ENCODE results near the gene CWC22.

The CWC22 gene

GRCh38 chr2:179910735-179911113 lies 96.4 kb downstream of the CWC22 start:
- Mint-ChIP-seq H3K27ac (no peak overlapping the region), H3K36me3 (no peaks in the 10 kb centered on the region), H3K4me3 (no peak overlapping the region), H3K4me1 (no peaks in the 10 kb centered on the region), H3K9me3 (no peaks in the 10 kb centered on the region)
- no peak for DNase-seq (ENCODE audit: low spot score in 2 of 2)
- no peak for ATAC-seq

GRCh38 chr2:179909845-179910734 lies 97.0 kb downstream of the CWC22 start:
- Mint-ChIP-seq H3K9me3 (no peaks in the 10 kb centered on the region), H3K4me3 (no peak overlapping the region), H3K36me3 (no peaks in the 10 kb centered on the region), H3K27ac (no peak overlapping the region), H3K4me1 (no peaks in the 10 kb centered on the region)
- ATAC-seq, result no peak
- DNase-seq (ENCODE audit: low spot score in 2 of 2), result no peak

- no peak overlapping the region for H3K4me3 Mint-ChIP-seq
- H3K36me3 Mint-ChIP-seq, result no peaks in the 10 kb centered on the region
- H3K27ac Mint-ChIP-seq, result no peak overlapping the region
- DNase-seq (ENCODE audit: low spot score in 2 of 2), result no peak
- H3K4me1 Mint-ChIP-seq, result no peaks in the 10 kb centered on the region
- peaks cover 3% of the 10 kb centered on the region for H3K9me3 Mint-ChIP-seq
- no peak for ATAC-seq
These were observed 106.4 kb downstream of the CWC22 start for GRCh38 chr2:179900655-179901054.

- no peak for ATAC-seq
- no peaks in the 10 kb centered on the region for H3K36me3 Mint-ChIP-seq
- H3K4me3 Mint-ChIP-seq, result no peak overlapping the region
- H3K27ac Mint-ChIP-seq, result no peak overlapping the region
- no peak for DNase-seq (ENCODE audit: low spot score in 2 of 2)
- peaks cover 3% of the 10 kb centered on the region for H3K9me3 Mint-ChIP-seq
- no peaks in the 10 kb centered on the region for H3K4me1 Mint-ChIP-seq
These were observed 107.4 kb downstream of the CWC22 start for GRCh38 chr2:179899666-179900065.

- no peaks in the 10 kb centered on the region for H3K36me3 Mint-ChIP-seq
- DNase-seq (ENCODE audit: low spot score in 2 of 2) (no peak), ATAC-seq (peak; percentile 48)
- no peaks in the 10 kb centered on the region for H3K4me1 Mint-ChIP-seq
- H3K27ac Mint-ChIP-seq, result no peak overlapping the region
- no peak overlapping the region for H3K4me3 Mint-ChIP-seq
- H3K9me3 Mint-ChIP-seq, result peaks cover 3% of the 10 kb centered on the region
These were observed 108.2 kb downstream of the CWC22 start for GRCh38 chr2:179898873-179899272.

All from stimulated activated effector memory CD8-positive, alpha-beta T cell treated with anti-CD3 and anti-CD28 coated beads, Interleukin-12 subunit alpha, Interleukin-12 subunit beta, amount 100 ng/mL, for 72 hours (primary cell).